GM19193 (cell line): ENCODE data around the gene SRSF3.

Source experiments
- POLR2A ChIP-seq: IDR thresholded peaks from 4 replicates; pipeline ENCODE4 v1.6.1; 2011; ENCODE audit not compliant: insufficient read depth, insufficient read length; ENCODE audit errors: extremely low read depth

SRSF3 gene

DNA sequence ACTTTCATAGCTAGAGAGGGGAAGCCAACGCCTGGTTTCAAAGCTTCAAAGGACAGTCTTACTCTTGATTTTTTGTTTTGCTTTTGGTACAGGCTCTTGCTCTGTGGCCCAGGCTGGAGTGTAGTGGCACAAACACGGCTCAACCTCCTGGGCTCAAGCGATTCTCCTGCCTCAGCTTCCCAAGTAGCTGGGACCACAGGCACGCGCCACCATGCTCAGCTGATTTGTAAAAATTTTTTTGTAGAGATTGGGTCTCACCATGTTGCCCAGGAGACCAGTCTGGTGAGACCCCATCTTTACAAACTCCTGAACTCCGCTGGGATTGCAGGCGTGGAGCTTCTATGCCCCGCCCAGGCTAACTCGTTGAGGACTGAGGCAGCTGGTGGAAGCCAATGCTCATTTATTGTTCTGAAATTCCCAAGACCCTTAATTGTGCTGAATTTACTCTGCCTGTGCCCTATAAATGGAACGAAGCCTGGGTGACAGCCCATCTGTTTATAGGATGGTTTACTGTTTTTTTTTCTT, 18.0 kb downstream of the SRSF3 start:
- TF ChIP-seq POLR2A: no peak

DNA sequence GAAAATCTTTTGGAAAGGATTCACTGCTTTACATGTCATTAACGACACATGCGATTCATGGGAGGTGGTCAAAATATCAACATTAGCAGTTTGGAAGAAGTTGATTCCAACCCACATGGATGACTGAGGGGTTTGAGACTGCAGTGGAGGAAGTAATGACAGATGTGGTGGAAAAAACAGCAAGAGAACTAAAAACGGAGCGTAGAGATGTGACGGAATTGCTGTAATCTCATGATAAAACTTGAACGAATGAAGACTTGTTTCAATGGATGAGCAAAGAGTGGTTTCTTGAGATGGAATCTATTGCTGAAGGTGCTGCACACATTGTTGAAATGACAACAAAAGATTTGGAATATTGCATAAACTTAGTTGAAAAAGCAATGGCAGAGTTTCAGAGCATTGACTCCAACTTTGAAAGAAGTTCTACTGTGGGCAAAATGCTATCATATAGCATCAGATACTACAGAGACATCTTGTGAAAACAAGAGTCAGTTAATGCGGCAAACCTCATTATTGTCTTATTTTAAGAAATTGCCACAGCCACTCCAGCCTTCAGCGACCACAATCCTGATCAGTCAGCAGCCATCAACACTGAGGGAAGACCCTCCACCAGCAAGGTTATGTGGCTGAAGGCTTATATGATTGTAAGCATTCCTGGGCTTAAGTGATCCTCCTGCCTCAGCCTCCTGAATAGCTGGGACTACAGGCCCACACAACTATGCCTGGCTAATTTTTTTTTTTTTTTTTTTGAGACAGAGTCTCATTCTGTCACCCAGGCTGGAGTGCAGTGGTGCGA, 19.2 kb downstream of the SRSF3 start:
- TF ChIP-seq POLR2A: no peak

DNA sequence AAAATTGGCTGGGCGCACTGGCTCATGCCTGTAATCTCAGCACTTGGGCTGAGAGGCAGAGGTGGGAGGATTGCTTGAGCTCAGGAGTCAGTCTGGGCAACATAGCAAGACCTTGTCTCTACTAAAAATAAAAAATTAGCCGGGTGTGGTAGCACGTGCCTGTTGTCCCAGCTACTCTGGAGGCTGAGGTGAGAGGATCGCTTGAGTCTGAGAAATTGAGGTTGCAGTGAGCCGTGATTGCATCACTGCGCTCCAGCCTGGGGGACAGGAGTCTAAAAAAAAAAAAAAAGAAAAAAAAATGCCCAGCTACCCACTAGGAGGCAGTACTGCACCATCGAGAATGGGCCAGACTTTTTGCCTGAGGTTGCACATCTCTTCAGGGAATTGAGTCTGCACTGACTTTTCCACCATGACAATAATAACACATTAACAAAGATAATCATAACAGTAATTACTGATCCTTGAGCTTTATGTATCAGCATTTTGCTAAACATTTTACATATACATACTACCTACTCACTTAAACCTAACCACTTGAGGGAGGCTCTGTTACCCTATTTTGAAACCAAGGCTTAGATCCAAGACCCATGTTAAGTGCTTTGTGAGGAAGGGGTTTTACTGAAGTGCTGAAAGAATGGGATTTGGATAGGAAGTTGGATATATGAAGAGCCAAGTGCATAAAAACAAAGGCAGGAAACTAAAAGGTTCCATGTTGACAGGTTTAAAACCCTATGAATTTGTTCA, 21.0 kb downstream of the SRSF3 start:
- no peak for TF ChIP-seq POLR2A

DNA sequence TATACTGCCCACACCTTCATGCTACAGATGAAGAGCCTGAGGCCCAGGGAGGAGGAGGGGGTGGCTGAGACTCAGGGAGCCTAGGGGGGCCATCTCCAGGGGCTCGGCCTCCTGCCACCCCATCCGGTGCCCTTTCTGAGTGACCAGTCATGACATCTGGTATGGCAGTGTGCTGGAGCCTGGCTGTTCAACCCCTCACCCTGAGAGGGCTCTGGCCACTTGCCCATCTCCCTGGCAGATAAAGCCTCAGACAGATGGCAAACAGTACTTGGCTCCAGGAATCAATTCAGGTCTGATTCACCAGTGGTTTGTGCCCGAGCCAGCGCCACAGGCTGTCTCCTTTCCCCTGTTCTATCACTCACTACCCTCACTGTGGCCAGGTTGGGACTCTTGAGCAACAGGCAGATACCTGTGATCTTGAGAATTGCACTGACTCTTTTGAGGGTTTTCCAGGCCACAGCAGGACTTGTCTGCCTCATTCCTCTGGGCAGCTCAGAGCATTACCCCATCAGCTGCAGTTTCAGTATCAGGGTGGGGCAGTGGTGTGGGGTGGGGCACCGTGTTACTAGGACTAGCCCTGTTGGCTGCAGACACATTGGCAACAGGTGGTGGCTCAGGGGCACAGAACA, 22.8 kb downstream of the SRSF3 start:
- TF ChIP-seq POLR2A: no peak

DNA sequence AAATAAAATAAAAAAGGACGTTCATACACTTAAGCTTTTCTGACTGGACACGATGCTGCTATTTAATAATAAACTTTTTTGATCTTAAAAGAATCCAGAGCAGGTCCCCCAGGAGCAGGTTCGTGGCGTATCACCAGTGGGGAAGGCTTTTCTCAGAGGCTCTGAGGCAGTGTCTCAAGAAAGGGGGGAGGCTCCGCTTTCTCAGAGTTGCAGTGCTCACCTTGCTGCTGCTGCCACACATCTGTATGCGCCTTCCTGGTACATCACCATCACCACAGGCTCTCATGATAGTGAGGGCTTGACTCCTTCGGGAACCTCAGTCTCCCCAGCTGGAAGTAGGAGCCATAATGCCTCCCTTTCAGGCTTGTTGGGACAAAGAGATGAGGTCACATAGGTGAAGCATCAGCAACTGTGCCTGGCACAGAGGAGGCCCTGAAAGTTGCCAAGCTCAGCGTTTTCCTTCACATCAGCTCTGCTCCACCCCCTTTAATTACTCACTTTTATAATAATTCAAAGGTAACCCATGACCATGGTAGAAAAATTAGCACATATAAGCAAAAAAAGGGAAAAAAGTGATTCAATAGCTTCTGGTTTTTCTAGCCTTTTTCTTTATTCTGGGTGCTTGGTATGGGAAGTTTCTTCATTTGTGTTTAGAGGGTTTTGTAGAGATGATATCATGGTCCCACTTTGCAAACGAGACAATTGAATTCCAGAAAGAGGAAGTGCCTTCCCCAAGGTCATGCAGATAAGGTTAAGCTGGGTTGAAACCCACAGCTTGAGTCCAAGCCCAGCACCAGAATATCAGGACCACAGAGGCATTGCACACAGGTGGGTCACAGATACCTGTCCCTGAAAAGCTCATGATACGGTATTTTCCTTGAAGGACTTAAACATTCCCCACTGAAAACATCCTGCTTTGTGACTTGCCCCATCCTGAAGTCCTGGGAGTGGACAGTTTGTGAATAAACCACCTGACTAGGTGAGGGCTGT, 24.5 kb downstream of the SRSF3 start:
- TF ChIP-seq POLR2A: no peak

DNA sequence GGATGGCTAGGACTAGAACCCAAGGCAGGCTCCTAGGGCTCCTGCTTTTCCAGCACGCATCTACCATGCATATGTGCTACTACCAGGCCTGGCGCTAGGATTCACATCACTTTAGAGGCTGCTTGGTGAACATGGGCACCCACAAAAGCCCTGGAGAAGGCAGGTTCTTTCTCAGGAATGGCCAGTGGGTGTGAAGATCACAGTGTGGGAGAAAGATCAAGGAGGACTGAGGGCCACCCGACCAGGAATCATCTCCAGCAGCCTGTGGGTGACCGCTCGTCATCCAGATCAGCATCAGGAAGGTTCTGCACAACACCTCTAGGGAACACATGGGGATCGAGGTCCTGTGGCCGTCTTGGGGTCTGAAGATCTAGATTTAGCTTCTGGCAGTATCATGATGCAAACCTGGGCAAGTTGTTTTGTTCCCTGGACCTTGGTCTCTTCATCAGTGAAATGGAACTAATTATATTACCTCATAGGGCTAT, 27.3 kb downstream of the SRSF3 start:
- TF ChIP-seq POLR2A: no peak

DNA sequence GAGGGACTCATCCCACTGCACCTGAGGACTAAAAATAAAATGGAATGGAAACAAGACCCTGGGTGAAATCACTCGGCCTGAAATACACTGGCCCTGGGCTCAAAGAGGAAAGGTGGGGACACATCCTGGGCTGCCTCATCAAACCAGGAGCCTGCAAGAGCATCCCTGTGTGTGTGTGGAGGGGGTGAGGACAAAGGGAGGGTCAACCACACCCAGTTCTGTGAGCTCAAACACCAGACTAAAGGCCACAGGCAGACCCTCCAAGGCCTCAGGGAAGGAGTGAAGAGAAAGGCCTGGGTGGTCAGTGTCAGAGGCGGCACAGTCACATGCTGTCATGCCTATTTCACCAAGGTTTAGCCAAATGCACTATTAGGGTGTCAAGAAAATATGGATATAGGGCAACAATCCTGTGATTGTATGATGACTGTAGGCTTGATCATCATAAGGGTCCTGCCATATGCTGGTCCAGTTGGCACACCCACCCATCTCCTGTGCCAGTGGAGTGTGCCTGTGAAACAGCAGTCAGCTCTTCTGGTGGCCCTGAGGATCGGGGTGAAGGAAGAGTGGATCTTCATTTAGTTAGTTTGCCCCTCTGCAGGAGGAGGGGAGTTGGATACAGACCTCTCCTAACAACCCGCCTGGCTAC, 28.9 kb downstream of the SRSF3 start:
- no peak for TF ChIP-seq POLR2A

DNA sequence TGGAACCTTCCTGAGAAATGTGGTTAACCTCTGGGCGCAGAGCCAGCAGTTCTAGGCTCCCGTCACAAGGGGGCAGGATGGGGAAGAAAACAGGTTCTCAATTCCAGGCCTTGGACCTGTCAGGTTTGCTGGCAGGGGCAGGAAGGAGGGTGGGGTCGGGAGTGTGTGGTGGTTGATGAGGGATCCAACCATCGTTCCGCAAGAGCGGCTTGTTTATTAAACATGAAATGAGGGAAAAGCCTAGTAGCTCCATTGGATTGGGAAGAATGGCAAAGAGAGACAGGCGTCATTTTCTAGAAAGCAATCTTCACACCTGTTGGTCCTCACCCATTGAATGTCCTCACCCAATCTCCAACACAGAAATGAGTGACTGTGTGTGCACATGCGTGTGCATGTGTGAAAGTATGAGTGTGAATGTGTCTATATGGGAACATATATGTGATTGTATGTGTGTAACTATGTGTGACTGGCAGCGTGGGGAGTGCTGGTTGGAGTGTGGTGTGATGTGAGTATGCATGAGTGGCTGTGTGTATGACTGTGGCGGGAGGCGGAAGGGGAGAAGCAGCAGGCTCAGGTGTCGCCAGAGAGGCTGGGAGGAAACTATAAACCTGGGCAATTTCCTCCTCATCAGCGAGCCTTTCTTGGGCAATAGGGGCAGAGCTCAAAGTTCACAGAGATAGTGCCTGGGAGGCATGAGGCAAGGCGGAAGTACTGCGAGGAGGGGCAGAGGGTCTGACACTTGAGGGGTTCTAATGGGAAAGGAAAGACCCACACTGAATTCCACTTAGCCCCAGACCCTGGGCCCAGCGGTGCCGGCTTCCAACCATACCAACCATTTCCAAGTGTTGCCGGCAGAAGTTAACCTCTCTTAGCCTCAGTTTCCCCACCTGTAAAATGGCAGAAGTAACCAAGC, 29.6 kb downstream of the SRSF3 start:
- TF ChIP-seq POLR2A: no peak

DNA sequence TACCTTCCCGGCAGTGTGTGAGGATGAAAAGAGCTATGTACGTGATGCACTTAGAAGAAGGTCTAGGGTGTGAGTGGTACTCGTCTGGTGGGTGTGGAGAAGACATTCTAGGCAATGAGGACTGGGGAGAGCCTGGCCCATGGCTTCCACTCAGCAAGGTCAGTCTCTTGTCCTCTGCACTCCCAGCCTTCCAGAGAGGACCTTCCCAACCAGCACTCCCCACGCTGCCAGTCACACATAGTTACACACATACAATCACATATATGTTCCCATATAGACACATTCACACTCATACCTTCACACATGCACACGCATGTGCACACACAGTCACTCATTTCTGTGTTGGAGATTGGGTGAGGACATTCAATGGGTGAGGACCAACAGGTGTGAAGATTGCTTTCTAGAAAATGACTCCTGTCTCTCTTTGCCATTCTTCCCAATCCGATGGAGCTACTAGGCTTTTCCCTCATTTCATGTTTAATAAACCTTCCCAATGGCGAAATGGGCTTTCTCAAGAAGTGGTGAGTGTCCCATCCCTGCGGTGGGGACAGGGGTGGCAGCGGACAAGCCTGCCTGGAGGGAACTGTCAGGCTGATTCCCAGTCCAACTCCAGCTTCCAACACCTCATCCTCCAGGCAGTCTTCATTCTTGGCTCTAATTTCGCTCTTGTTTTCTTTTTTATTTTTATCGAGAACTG, 30.4 kb downstream of the SRSF3 start:
- TF ChIP-seq POLR2A: no peak

DNA sequence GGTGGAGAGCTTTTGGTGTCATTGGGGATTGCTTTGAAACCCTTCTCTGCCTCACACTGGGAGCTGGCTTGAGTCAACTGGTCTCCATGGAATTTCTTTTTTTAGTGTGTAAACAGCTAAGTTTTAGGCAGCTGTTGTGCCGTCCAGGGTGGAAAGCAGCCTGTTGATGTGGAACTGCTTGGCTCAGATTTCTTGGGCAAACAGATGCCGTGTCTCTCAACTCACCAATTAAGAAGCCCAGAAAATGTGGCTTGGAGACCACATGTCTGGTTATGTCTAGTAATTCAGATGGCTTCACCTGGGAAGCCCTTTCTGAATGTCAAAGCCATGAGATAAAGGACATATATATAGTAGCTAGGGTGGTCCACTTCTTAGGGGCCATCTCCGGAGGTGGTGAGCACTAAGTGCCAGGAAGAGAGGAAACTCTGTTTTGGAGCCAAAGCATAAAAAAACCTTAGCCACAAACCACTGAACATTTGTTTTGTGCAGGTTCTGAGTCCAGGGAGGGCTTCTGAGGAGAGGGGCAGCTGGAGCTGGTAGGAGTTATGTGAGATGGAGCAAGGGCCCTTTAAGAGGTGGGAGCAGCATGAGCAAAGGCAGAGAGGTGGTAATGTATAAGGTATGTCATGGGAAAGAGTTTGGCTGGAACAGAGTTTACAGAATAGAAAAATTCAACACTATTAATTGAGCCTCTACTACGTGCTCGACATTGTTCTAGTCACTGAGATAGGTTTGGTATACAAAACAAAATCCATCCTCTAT, 31.2 kb downstream of the SRSF3 start:
- TF ChIP-seq POLR2A: no peak

DNA sequence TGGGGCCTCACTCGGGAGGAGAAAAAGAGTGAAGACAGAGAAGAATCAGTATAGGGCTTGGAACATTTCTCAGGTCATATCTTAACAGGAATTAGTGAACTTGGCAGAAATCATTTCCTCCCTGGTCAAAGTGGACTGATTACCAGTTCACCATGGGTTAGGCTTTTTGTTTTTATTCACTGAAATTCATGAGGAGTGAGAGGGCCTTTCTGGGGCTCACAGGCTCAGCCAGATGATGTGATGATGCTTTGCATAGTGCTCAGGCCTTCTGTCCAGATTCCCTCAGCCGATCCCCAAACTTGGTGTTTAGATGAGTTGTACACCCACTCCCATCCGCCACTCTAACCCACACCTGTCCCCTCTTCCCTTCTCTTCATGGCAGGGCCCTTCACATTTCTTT, 32.5 kb downstream of the SRSF3 start:
- TF ChIP-seq POLR2A: no peak
